DND-41 (cell line): ENCODE results near the gene IL4R.

ENCODE experiments used
- ATAC-seq: fragments of 200-7000 bp; cut with Tn5 transposase; 3 replicates; pipeline ENCODE4 v1.9.1; 2021; ENCODE audit warnings: low read depth; ENCODE audit not compliant: insufficient read depth
- DNase-seq: peaks from one replicate; pipeline ENCODE4 v3.0.0-alpha.2; 2020
- H2AFZ ChIP-seq: 2 replicates; pipeline ENCODE4 v1.6.0; 2012; ENCODE audit warnings: low read depth, low read length
- H3K27ac ChIP-seq: 2 replicates; pipeline ENCODE4 v1.5.1; 2012; ENCODE audit warnings: low read length, inconsistent platforms
- H3K27me3 ChIP-seq: fragments of 200-600 bp; sonication (generic); 2 replicates; pipeline ENCODE4 v1.6.0; 2012; ENCODE audit warnings: low read length, mild to moderate bottlenecking, inconsistent platforms; ENCODE audit not compliant: insufficient read depth, poor library complexity
- H3K36me3 ChIP-seq: 2 replicates; pipeline ENCODE4 v1.5.1; 2012; ENCODE audit warnings: low read length, inconsistent platforms; ENCODE audit not compliant: insufficient read depth
- H3K4me1 ChIP-seq: 2 replicates; pipeline ENCODE4 v1.5.1; 2012; ENCODE audit warnings: mild to moderate bottlenecking, low read length; ENCODE audit not compliant: insufficient read depth
- H3K4me2 ChIP-seq: 2 replicates; pipeline ENCODE4 v1.6.0; 2012; ENCODE audit warnings: mild to moderate bottlenecking, moderate library complexity, low read length, inconsistent platforms; ENCODE audit not compliant: insufficient read depth
- H3K4me3 ChIP-seq, 2 experiments: fragments of 200-600 bp in 1 of 2; shearing (Covaris generic) in 1 of 2; 2 replicates each; pipeline ENCODE4 v1.5.1; 2012 to 2016; ENCODE audit warnings: inconsistent platforms in 2 of 2, low read length in 2 of 2, mild to moderate bottlenecking in 2 of 2, low read depth in 1 of 2, moderate library complexity in 1 of 2
- H3K79me2 ChIP-seq: 2 replicates; pipeline ENCODE4 v1.6.0; 2012; ENCODE audit warnings: low read length, inconsistent platforms; ENCODE audit not compliant: insufficient read depth
- H3K9ac ChIP-seq: 2 replicates; pipeline ENCODE4 v1.6.0; 2012; ENCODE audit warnings: low read depth, mild to moderate bottlenecking, inconsistent platforms, low read length, moderate library complexity
- H3K9me3 ChIP-seq: 2 replicates; pipeline ENCODE4 v1.5.1; 2012; ENCODE audit warnings: low read length, moderate library complexity, mild to moderate bottlenecking, inconsistent platforms; ENCODE audit not compliant: insufficient read depth, severe bottlenecking
- H4K20me1 ChIP-seq: 2 replicates; pipeline ENCODE4 v1.6.0; 2012; ENCODE audit warnings: low read length; ENCODE audit not compliant: insufficient read depth
- EZH2 ChIP-seq: IDR thresholded peaks from 3 replicates; pipeline ENCODE4 v1.6.1; 2012; ENCODE audit warnings: borderline replicate concordance, low read depth, mild to moderate bottlenecking, moderate library complexity, low read length, inconsistent platforms; ENCODE audit not compliant: severe bottlenecking
- TF ChIP-seq, protein P1 (sequence below): IDR thresholded peaks from 2 replicates; pipeline ENCODE4 v1.5.1; 2012; ENCODE audit warnings: borderline replicate concordance, low read length, moderate library complexity, mild to moderate bottlenecking; ENCODE audit not compliant: poor library complexity, severe bottlenecking; ENCODE audit errors: extremely low read depth

The IL4R gene

DNA sequence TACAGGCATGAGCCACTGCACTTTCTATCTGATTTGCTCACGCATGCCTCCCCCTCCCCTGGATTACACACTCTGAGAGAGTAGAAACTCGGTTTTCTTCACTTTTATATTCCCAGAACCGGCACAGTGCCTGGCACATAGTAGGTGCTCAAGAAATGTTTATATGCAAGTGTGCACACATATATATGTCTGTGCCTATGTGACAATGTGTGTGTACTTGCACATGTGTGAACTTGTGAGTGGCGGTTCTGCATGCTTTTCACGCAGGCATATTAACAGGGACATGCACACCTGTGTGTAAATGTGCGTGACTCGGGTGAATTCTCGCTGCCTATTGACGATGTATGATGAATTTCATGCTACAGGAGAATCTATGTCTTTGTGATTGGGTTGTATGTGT, 66.1 kb downstream of the IL4R start:
- Histone ChIP-seq H3K4me2 (no peak overlapping the region), H3K4me3 (no peak overlapping the region), H3K9ac (no peak overlapping the region), H3K9me3 (no peaks in the 10 kb centered on the region), H4K20me1 (no peaks in the 10 kb centered on the region), H3K4me1 (peaks cover 14% of the 10 kb centered on the region), H2AFZ (no peak overlapping the region), H3K27me3 (no peaks in the 10 kb centered on the region), H3K27ac (no peak overlapping the region), H3K36me3 (no peaks in the 10 kb centered on the region), H3K79me2 (no peaks in the 10 kb centered on the region)
- TF ChIP-seq EZH2: no peak
- TF ChIP-seq, protein P1, sequence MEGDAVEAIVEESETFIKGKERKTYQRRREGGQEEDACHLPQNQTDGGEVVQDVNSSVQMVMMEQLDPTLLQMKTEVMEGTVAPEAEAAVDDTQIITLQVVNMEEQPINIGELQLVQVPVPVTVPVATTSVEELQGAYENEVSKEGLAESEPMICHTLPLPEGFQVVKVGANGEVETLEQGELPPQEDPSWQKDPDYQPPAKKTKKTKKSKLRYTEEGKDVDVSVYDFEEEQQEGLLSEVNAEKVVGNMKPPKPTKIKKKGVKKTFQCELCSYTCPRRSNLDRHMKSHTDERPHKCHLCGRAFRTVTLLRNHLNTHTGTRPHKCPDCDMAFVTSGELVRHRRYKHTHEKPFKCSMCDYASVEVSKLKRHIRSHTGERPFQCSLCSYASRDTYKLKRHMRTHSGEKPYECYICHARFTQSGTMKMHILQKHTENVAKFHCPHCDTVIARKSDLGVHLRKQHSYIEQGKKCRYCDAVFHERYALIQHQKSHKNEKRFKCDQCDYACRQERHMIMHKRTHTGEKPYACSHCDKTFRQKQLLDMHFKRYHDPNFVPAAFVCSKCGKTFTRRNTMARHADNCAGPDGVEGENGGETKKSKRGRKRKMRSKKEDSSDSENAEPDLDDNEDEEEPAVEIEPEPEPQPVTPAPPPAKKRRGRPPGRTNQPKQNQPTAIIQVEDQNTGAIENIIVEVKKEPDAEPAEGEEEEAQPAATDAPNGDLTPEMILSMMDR: no peak
- no peak for ATAC-seq
- DNase-seq: no peak

- H3K4me2 ChIP-seq: no peak overlapping the region
- TF ChIP-seq EZH2: no peak
- TF ChIP-seq, protein P1: no peak
- H4K20me1 ChIP-seq: no peaks in the 10 kb centered on the region
- no peaks in the 10 kb centered on the region for H3K9me3 ChIP-seq
- DNase-seq (no peak), ATAC-seq (no peak)
- no peak overlapping the region for H3K27ac ChIP-seq
- H3K9ac ChIP-seq: no peak overlapping the region
- no peak overlapping the region for H2AFZ ChIP-seq
- H3K4me3 ChIP-seq: no peak overlapping the region
- H3K4me1 ChIP-seq: peaks cover 10% of the 10 kb centered on the region
- no peaks in the 10 kb centered on the region for H3K79me2 ChIP-seq
- no peaks in the 10 kb centered on the region for H3K36me3 ChIP-seq
- H3K27me3 ChIP-seq: no peaks in the 10 kb centered on the region
Measured at GRCh38 chr16:27381236-27381635, 67.5 kb downstream of the IL4R start.

DNA sequence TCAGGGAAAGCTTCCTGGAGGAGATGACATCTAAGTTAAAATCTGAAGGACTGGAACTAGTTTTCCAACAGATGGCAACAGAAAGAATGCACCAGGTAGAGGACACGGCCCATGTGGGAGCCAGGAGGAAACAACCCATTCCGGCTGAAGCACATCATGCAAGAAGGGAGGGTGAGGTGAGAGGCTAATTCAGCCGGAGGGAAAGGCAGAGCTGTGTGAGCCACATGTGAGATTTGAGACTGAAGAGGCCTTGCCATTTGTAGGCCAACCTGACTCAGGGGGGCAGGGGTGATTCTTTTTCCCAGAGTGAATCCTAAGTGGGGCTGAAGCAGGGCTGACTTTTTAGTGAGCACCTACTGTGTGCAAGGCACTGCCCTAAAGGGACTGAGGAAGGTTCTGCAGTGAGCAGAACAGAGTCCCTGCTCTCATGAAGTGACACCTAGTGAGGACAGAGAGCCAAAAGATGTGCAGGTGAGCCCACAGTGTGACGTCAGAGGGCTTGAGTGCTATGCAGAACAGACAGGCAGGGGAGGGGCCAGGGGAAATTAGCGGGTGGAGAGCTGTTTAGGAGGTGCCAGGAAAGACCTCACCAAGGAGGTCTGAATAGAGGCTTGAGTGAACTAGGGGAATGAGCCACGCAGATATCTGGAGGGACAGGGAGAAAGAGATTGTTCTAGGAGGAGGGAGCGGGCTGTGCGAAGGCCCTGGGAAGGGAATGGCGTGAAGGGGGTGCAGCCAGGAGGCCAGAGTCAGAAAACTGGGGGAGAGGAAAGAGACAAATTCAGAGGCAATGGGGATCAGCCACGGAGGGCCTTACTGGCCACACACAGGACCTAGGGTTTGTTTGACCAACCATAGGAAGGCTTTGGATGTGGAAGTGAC, 68.4 kb downstream of the IL4R start:
- Histone ChIP-seq H3K36me3 (no peaks in the 10 kb centered on the region), H3K4me3 (no peak overlapping the region), H3K79me2 (no peaks in the 10 kb centered on the region), H3K27me3 (no peaks in the 10 kb centered on the region), H3K4me2 (no peak overlapping the region), H3K27ac (no peak overlapping the region), H4K20me1 (no peaks in the 10 kb centered on the region), H2AFZ (no peak overlapping the region), H3K4me1 (peaks cover 10% of the 10 kb centered on the region), H3K9ac (no peak overlapping the region), H3K9me3 (no peaks in the 10 kb centered on the region)
- DNase-seq (no peak), ATAC-seq (no peak)
- TF ChIP-seq EZH2: no peak
- TF ChIP-seq, protein P1: no peak
